NOMO-1 treated with DMSO at 0.1 percent for 48 hours (cell line): ENCODE results near the gene KLHDC10.
"Not testable (repeated sequence)": the region's sequence is repeated elsewhere in the genome, so short reads cannot be mapped to it uniquely, and the experiment has no call there.

Experiments used
- DNase-seq: peaks from one replicate; lab custom pipeline; 2025; ENCODE audit not compliant: unreplicated experiment; lab: John Stamatoyannopoulos, UW

Gene KLHDC10

GRCh38 chr7:130141161-130141883 is 71.0 kb downstream of the KLHDC10 start:
- peak; percentile 15 for DNase-seq

GRCh38 chr7:130141884-130142653 is 71.7 kb downstream of the KLHDC10 start:
- no peak for DNase-seq

- DNase-seq: no peak
Observed at GRCh38 chr7:130142654-130143333, 72.5 kb downstream of the KLHDC10 start.

- no peak for DNase-seq
Observed at GRCh38 chr7:130143334-130143732, 73.0 kb downstream of the KLHDC10 start.

- DNase-seq: no peak
Observed at GRCh38 chr7:130143986-130144311, 73.6 kb downstream of the KLHDC10 start.

GRCh38 chr7:130144312-130145171 is 74.2 kb downstream of the KLHDC10 start:
- DNase-seq: no peak

GRCh38 chr7:130145424-130146100 is 75.2 kb downstream of the KLHDC10 start:
- no peak for DNase-seq

GRCh38 chr7:130146142-130146541 is 75.8 kb downstream of the KLHDC10 start:
- not testable (repeated sequence) for DNase-seq

- no peak for DNase-seq
Observed at GRCh38 chr7:130146693-130147405, 76.5 kb downstream of the KLHDC10 start.

GRCh38 chr7:130147710-130148325 is 77.5 kb downstream of the KLHDC10 start:
- DNase-seq: no peak

- DNase-seq: no peak
Observed at GRCh38 chr7:130148561-130148960, 78.2 kb downstream of the KLHDC10 start.

- DNase-seq: no peak
Observed at GRCh38 chr7:130149281-130150139, 79.2 kb downstream of the KLHDC10 start.

GRCh38 chr7:130150587-130150986 is 80.3 kb downstream of the KLHDC10 start:
- no peak for DNase-seq

GRCh38 chr7:130151591-130152492 is 81.5 kb downstream of the KLHDC10 start:
- DNase-seq: no peak

GRCh38 chr7:130152493-130153210 is 82.3 kb downstream of the KLHDC10 start:
- no peak for DNase-seq

- no peak for DNase-seq
Observed at GRCh38 chr7:130153211-130153908, 83.0 kb downstream of the KLHDC10 start.
